ENCODE measurements around the gene USP6NL. TPM values are rescaled to one million over a fixed set of nuclear protein-coding genes. Genes with fewer than 3 reads are reported as not detected.

USP6NL gene
- total and polyA plus RNA-seq, 4 donors: 24.6 to 30.8 (median 27.8) TPM

- no peaks in the 10 kb centered on the region for H3K27me3 ChIP-seq (ENCODE audit: control insufficient read depth, insufficient read depth, low read length)
- no peak for DNase-seq (ENCODE audit: low read depth in 4 of 6, low spot score in 6 of 6)
- no peak overlapping the region for H3K4me3 ChIP-seq (ENCODE audit: low read depth, low read length)
- H3K4me1 ChIP-seq (ENCODE audit: control insufficient read depth, insufficient read depth, low read length): no peaks in the 10 kb centered on the region
- no peaks in the 10 kb centered on the region for H3K36me3 ChIP-seq (ENCODE audit: control insufficient read depth, insufficient read depth, low read length)
- no peak overlapping the region for H3K27ac ChIP-seq (ENCODE audit: low read depth, low read length)
- 80% methylated on average over 2 of the region's 3 CpGs for WGBS (ENCODE audit: insufficient coverage)
- no peaks in the 10 kb centered on the region for H3K9me3 ChIP-seq (ENCODE audit: control insufficient read depth, insufficient read depth, low read length)
Measured at GRCh38 chr10:11597470-11597869, 14.0 kb downstream of the USP6NL start.

- H3K36me3 ChIP-seq (ENCODE audit: control insufficient read depth, insufficient read depth, low read length): no peaks in the 10 kb centered on the region
- H3K4me1 ChIP-seq (ENCODE audit: control insufficient read depth, insufficient read depth, low read length): no peaks in the 10 kb centered on the region
- 50% methylated on average over 1 of the region's 1 CpG for WGBS (ENCODE audit: insufficient coverage)
- no peaks in the 10 kb centered on the region for H3K9me3 ChIP-seq (ENCODE audit: control insufficient read depth, insufficient read depth, low read length)
- no peak overlapping the region for H3K27ac ChIP-seq (ENCODE audit: low read depth, low read length)
- H3K27me3 ChIP-seq (ENCODE audit: control insufficient read depth, insufficient read depth, low read length): no peaks in the 10 kb centered on the region
- H3K4me3 ChIP-seq (ENCODE audit: low read depth, low read length): no peak overlapping the region
- no peak for DNase-seq (ENCODE audit: low read depth in 4 of 6, low spot score in 6 of 6)
Measured at GRCh38 chr10:11595395-11595692, 16.1 kb downstream of the USP6NL start.

GRCh38 chr10:11594589-11595394, 16.7 kb downstream of the USP6NL start:
- Histone ChIP-seq H3K36me3 (ENCODE audit: control insufficient read depth, insufficient read depth, low read length) (no peaks in the 10 kb centered on the region), H3K27ac (ENCODE audit: low read depth, low read length) (no peak overlapping the region), H3K4me3 (ENCODE audit: low read depth, low read length) (no peak overlapping the region), H3K27me3 (ENCODE audit: control insufficient read depth, insufficient read depth, low read length) (no peaks in the 10 kb centered on the region), H3K4me1 (ENCODE audit: control insufficient read depth, insufficient read depth, low read length) (no peaks in the 10 kb centered on the region), H3K9me3 (ENCODE audit: control insufficient read depth, insufficient read depth, low read length) (no peaks in the 10 kb centered on the region)
- 91% methylated on average over 4 of the region's 6 CpGs for WGBS (ENCODE audit: insufficient coverage)
- no peak for DNase-seq (ENCODE audit: low read depth in 4 of 6, low spot score in 6 of 6)

- 51% methylated on average over 5 of the region's 7 CpGs for WGBS (ENCODE audit: insufficient coverage)
- no peaks in the 10 kb centered on the region for H3K4me1 ChIP-seq (ENCODE audit: control insufficient read depth, insufficient read depth, low read length)
Measured at GRCh38 chr10:11593612-11594011, 17.8 kb downstream of the USP6NL start.

DNA sequence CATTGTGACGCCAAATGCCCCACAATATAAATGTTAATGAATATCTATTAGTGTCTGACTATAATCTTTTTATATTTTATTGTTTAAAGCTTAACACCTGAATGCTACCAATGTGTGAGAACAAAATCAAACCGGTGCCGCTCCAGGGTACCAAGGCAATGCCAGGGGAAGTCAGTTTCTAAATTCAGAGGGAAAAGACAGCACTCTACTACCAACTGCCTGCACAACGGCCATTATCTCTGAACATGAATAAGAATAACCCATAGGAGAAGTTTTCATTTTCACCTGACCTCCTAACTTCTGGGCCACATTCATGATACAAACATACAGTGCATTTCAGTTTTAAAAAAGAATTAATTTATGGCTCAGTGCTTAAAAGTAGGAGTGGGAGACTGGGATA, 21.7 kb downstream of the USP6NL start:
- no peaks in the 10 kb centered on the region for H3K4me1 ChIP-seq (ENCODE audit: control insufficient read depth, insufficient read depth, low read length)
- no peak overlapping the region for H3K4me3 ChIP-seq (ENCODE audit: low read depth, low read length)
- WGBS (ENCODE audit: insufficient coverage): no CpG with 5 or more reads among the region's 4 CpGs
- no peaks in the 10 kb centered on the region for H3K27me3 ChIP-seq (ENCODE audit: control insufficient read depth, insufficient read depth, low read length)
- H3K36me3 ChIP-seq (ENCODE audit: control insufficient read depth, insufficient read depth, low read length): no peaks in the 10 kb centered on the region
- no peaks in the 10 kb centered on the region for H3K9me3 ChIP-seq (ENCODE audit: control insufficient read depth, insufficient read depth, low read length)
- H3K27ac ChIP-seq (ENCODE audit: low read depth, low read length): no peak overlapping the region
- DNase-seq (ENCODE audit: low read depth in 4 of 6, low spot score in 6 of 6): no peak

More at GRCh38 chr10:11593612-11594011, 17.8 kb downstream of the USP6NL start:
- no peak overlapping the region for H3K27ac ChIP-seq (ENCODE audit: low read depth, low read length)
- no peak overlapping the region for H3K4me3 ChIP-seq (ENCODE audit: low read depth, low read length)
- DNase-seq (ENCODE audit: low read depth in 4 of 6, low spot score in 6 of 6): no peak
- H3K27me3 ChIP-seq (ENCODE audit: control insufficient read depth, insufficient read depth, low read length): no peaks in the 10 kb centered on the region
- H3K9me3 ChIP-seq (ENCODE audit: control insufficient read depth, insufficient read depth, low read length): no peaks in the 10 kb centered on the region
- H3K36me3 ChIP-seq (ENCODE audit: control insufficient read depth, insufficient read depth, low read length): no peaks in the 10 kb centered on the region

- no CpG with 5 or more reads among the region's 3 CpGs for WGBS (ENCODE audit: insufficient coverage)
- H3K4me1 ChIP-seq (ENCODE audit: control insufficient read depth, insufficient read depth, low read length): no peaks in the 10 kb centered on the region
- no peak overlapping the region for H3K4me3 ChIP-seq (ENCODE audit: low read depth, low read length)
- no peaks in the 10 kb centered on the region for H3K27me3 ChIP-seq (ENCODE audit: control insufficient read depth, insufficient read depth, low read length)
- H3K27ac ChIP-seq (ENCODE audit: low read depth, low read length): no peak overlapping the region
- no peak for DNase-seq (ENCODE audit: low read depth in 4 of 6, low spot score in 6 of 6)
- H3K9me3 ChIP-seq (ENCODE audit: control insufficient read depth, insufficient read depth, low read length): no peaks in the 10 kb centered on the region
- no peaks in the 10 kb centered on the region for H3K36me3 ChIP-seq (ENCODE audit: control insufficient read depth, insufficient read depth, low read length)
Measured at GRCh38 chr10:11588873-11589574, 22.4 kb downstream of the USP6NL start.

DNA sequence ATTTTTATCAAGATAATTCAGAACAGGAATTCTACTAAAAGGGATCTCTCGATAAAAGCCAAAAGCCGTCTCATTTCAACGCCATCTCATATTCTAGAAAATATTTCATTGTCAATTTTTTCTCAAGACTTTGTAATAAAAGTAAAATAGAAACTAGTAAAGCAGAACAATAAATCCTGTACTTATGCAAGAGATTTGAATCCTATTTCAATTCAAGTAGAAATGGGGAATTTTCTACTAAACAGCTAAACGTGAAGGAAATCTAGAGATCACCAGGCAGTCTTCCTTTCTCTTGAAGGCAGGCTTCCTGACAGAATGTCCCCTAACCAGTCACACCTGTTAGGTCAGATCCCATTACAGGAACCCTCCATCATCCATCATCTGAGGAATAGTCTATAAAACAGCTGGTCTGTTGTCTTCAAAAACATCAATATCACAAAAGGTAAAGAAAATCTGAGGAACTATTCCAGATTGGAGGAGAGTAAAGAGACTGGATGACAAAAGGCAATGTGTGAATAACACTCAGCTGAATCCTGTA, 23.7 kb downstream of the USP6NL start:
- H3K27me3 ChIP-seq (ENCODE audit: control insufficient read depth, insufficient read depth, low read length): no peaks in the 10 kb centered on the region
- WGBS (ENCODE audit: insufficient coverage): 33% methylated on average over 1 of the region's 4 CpGs
- no peak overlapping the region for H3K27ac ChIP-seq (ENCODE audit: low read depth, low read length)
- no peak for DNase-seq (ENCODE audit: low read depth in 4 of 6, low spot score in 6 of 6)
- H3K4me3 ChIP-seq (ENCODE audit: low read depth, low read length): no peak overlapping the region
- no peaks in the 10 kb centered on the region for H3K4me1 ChIP-seq (ENCODE audit: control insufficient read depth, insufficient read depth, low read length)
- no peaks in the 10 kb centered on the region for H3K36me3 ChIP-seq (ENCODE audit: control insufficient read depth, insufficient read depth, low read length)
- no peaks in the 10 kb centered on the region for H3K9me3 ChIP-seq (ENCODE audit: control insufficient read depth, insufficient read depth, low read length)

DNA sequence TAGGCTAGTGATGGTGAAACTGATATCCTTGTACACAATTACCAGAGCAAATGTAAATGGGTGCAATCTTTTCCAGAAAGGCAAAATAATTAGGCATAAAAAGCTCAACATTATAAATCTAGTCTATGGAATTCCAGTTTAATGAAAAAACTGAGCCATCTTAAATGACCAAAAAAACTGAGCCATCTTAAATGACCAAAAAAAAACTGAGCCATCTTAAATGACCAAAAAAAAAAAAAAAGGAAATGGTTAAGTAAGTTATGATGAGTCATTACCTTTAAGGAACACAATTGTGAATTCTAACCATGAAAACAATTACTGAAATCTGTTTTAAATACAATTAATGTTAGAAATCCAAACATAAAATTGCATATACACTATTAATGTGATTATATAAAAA, 25.3 kb downstream of the USP6NL start:
- H3K36me3 ChIP-seq (ENCODE audit: control insufficient read depth, insufficient read depth, low read length): no peaks in the 10 kb centered on the region
- H3K9me3 ChIP-seq (ENCODE audit: control insufficient read depth, insufficient read depth, low read length): no peaks in the 10 kb centered on the region
- no peak for DNase-seq (ENCODE audit: low read depth in 4 of 6, low spot score in 6 of 6)
- no peaks in the 10 kb centered on the region for H3K27me3 ChIP-seq (ENCODE audit: control insufficient read depth, insufficient read depth, low read length)
- H3K4me3 ChIP-seq (ENCODE audit: low read depth, low read length): no peak overlapping the region
- H3K4me1 ChIP-seq (ENCODE audit: control insufficient read depth, insufficient read depth, low read length): no peaks in the 10 kb centered on the region
- no peak overlapping the region for H3K27ac ChIP-seq (ENCODE audit: low read depth, low read length)

DNA sequence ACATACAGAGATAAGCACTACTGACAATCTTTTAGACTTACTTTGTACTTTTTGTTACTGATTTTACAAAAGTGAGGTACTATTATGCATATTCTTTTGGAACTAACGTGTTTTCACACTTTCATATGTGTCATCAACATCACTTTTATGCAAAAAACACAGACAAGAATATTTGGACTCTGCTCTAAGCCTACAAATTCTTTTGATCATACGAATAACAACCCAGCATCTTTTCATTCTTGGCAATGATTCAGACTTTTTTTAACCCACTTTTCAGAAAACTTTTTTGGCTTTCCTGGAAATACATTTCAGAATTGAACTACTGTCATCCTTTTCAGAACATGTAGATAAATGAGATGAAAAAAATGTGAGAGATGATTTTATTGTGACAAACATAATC, 30.2 kb downstream of the USP6NL start:
- Histone ChIP-seq H3K4me1 (ENCODE audit: control insufficient read depth, insufficient read depth, low read length) (no peaks in the 10 kb centered on the region), H3K4me3 (ENCODE audit: low read depth, low read length) (no peak overlapping the region), H3K27me3 (ENCODE audit: control insufficient read depth, insufficient read depth, low read length) (no peaks in the 10 kb centered on the region), H3K36me3 (ENCODE audit: control insufficient read depth, insufficient read depth, low read length) (no peaks in the 10 kb centered on the region), H3K9me3 (ENCODE audit: control insufficient read depth, insufficient read depth, low read length) (no peaks in the 10 kb centered on the region), H3K27ac (ENCODE audit: low read depth, low read length) (no peak overlapping the region)
- no peak for DNase-seq (ENCODE audit: low read depth in 4 of 6, low spot score in 6 of 6)
- WGBS (ENCODE audit: insufficient coverage): 100% methylated on average over 1 of the region's 2 CpGs

DNA sequence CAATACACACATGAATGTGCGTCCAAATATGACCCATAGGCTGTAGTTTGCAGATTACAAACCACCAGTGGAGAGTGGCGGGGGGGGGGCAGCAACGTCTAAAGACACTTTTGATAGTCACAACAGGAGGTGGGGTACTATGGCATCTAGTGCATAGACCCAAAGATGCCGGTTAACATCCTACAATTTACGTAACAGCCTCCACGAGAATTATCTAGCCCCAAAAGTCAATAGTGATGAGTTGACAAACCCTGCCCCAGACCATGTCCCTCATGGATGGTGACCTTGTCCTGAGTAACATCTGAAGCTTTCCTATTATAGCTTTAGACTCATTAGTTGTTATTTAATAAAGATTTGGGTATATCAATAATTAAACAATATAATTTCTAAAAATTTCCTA, 31.6 kb downstream of the USP6NL start:
- H3K4me3 ChIP-seq (ENCODE audit: low read depth, low read length): no peak overlapping the region
- WGBS (ENCODE audit: insufficient coverage): 100% methylated on average over 2 of the region's 6 CpGs
- no peak for DNase-seq (ENCODE audit: low read depth in 4 of 6, low spot score in 6 of 6)
- H3K36me3 ChIP-seq (ENCODE audit: control insufficient read depth, insufficient read depth, low read length): no peaks in the 10 kb centered on the region
- no peaks in the 10 kb centered on the region for H3K4me1 ChIP-seq (ENCODE audit: control insufficient read depth, insufficient read depth, low read length)
- no peaks in the 10 kb centered on the region for H3K9me3 ChIP-seq (ENCODE audit: control insufficient read depth, insufficient read depth, low read length)
- no peak overlapping the region for H3K27ac ChIP-seq (ENCODE audit: low read depth, low read length)
- H3K27me3 ChIP-seq (ENCODE audit: control insufficient read depth, insufficient read depth, low read length): no peaks in the 10 kb centered on the region

Measured in spinal cord (tissue), 10 donors.